Measurements from ENCODE around the gene RTN4RL1.

The RTN4RL1 gene

DNA sequence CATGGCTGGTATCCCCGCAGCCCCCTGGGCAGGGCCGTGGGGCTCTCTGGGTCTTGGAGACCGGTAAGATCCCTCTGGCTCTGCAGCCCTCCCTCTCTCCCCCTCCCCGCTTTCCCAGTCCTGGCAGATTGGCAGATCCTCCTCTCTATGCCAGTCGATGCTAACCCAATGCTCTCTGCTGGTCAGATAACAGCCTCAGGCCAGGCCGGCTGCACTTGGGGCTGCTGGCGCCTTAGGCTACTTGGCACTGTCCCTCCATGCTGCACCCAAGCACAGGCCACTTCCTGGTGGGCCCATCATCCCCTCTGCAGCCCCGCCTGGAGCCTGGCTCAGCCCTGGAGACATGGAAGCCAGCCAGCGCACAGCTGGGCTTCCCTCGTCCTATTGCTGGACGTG lies 81.7 kb downstream of the RTN4RL1 start:
- DNase-seq = no peak

DNA sequence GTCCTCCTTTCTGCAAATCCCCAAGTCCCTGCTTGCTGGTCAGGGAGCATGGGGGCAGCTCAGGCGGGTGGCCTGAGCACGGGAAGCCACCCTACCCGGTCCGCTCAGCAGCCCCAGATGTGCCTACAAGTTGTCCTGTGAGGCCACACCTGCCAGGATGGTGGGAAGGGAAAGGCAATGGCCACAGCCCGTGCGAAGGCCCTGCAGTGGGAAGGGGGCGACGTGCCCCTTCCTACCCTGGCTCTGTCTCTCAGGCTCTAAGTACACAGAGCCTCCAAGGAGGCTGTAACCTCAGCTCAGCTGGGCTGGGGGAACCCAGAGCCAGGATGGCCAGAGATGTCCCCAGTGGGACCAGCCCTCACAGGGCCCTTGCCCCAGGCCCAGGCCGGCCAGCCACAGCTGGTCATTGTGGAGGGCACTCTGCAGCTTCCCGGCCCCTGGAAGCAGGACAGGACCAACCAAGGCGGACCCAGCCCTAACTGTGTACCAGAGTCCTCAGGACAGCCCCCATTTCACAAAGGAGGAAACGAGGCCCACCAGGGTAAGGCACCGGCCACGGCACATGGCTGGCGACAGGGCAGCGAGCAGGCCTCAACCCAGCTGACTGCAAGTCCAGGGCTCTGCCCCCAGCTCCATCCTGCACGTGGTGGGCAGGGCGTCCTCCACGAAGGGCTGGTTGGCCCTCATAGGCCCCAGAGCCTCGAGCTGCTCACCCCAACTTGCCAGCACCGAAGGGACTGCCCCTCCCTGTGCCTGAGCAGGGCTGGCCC lies 82.3 kb downstream of the RTN4RL1 start:
- no peak for DNase-seq

DNA sequence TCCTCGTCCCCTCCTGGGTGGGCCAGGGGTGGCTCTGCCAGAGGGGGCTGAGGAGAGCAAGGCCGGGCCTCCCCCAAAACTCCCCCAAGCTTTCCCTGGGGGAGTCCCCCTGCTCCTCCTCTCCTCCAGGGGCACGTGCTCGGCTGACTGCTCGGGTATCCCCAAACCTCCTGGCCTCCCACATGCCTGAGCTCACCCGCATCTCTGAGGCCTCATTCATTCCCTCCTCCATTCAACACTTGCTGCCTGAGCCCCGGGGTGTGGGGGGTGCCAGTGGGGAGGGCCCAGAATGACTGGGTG lies 83.1 kb downstream of the RTN4RL1 start:
- DNase-seq = no peak

DNA sequence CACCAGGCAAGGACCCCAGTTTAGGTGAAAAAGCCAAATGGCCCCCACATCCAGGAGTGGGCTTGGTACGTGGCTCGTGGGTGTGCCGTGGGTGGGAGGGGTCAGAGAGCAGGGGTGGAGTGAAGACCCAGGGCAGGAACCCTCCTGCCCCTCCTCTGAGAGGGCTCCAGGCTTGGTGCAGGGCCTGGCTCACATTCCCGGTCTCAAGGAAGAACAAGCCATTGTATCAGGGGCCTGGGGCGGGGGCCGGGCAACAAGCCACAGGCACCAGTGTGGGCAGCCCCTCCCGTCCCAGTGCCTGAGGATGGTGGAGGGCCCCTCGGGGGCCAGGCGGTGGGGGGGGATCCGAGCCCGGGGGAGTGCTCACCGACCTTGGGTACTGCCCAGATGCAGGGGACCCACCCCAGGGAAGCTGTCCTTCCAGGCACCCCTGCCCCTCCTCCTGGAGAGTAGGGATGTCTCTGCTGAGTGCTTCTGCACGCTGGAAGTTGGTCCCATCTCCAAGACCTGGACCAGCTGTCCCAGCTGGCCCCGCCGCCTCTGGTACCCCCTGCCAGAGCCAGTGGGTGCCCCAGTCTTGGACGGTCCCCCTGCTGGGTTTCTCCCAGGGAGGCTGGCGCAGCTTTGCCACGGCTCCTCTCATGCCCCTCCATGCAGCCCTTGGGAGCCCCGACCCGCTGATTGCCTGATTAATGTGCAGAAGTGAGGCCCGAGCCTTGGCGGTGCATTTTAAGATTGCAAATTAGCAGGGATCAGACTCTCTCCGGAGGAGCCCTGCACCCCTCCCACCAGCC lies 83.7 kb downstream of the RTN4RL1 start:
- DNase-seq = no peak

DNA sequence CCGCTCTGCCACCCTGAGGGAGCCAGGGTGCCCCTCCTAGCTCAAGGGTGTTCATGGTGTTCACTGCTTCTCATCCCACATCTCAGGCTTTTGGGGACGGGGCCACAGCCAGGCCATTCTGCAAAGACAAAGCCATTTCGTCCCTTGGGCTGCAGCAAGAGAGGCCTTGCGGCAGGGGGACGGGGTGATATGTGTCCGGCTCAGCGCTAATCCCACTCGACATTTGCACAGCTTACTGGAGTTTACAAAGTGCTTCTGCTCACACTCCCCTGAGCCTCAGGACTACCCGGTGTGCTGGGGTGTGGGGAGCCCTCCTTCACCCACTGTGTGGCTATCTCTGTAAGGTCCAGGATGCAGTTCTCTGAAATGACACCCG lies 84.3 kb downstream of the RTN4RL1 start:
- DNase-seq = no peak

DNA sequence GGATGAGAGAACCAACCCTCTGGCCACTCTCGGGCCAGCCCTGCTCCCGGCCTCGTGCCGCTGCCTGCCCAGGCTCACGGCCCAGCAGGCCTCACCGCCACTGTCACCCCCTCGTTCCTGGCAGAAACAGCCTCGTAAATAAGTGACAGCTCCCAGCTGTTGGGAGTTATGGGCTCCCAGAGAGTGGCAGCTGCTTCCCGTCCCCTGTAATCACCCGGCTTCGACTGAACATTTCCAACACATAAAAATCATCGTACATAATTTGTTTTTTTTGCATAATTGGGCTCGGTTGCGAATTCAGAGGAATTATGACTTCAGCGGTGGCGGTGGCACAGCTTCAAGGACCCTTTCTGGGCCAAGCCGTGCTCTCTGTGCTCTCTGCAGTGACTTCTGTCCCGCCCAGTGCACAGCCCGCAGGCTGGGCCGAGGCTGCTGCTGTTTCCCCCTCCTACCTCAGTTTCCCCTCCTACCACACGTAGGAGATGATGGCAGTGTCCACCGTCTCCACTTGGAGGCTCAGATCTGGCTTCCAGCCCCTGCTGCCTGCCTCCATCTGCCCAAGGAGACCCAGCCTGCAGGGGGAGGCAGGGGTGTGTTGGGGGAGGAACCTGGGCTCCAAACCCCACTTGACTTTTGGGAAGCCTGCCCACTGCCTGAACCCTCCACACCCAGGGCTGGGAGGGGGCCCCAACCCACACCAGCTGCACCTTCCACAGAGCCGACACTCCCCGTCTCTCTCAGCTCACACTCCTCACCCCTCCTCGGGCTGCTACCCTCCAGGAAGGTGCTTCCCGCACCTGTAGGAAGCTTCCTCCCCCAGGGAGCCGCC lies 84.9 kb downstream of the RTN4RL1 start:
- no peak for DNase-seq

DNA sequence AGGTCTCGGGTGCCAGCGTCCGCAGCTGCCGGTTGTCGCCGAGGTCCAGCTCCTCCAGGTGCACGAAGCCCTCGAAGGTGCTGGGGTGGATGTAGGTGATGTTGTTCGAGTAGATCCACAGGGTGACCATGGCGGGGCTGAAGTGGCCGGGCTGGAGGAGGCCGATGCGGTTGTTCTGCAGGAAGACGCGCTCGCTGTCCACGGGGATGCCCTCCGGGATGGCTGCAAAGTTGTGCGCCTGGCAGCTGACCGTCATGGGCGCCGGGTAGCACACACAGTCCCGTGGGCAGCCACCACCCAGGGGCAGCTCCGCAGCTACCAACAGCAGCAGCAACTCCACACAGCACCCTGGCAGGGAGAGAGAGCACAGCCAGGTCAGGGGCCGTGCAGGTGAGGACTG lies 87.7 kb downstream of the RTN4RL1 start:
- DNase-seq = no peak

DNA sequence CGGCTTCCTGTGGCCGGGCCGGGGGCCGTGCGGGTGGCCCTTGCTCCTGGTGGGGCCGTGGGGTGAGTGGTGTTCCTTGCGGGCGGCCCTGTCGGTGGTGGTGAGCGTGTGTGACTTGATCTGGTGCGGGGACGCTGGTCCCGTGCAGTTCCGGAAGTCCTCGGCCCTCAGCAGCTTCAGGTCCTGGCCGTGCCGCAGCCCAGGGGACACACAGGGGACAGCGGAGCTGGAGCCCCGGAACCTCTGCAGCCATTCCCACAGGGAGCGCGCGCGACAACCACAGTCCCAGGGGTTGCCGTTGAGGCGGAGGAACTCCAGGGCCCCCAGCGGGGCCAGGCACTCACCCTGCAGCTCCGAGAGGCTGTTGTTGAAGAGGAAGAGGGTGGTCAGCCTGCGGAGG lies 88.4 kb downstream of the RTN4RL1 start:
- no peak for DNase-seq

DNA sequence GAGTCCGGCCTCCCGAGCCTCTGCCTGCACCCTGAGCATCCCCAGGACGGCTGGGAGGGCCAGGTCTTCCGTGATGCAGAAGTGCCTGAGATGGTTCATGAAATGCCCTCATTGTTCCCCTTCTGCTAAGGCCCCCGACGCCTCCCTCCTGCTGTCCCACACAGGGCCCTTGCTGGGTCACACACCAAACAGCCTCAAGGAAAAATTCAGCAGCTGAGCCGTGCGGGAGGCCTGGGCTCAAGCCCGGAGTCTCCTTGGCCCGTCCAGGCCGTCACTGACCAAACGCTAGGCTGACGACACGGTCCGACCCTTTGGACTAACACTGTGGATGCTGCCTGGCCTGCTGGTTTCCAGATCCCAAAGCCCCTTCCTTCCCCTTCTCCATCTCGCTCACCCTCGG lies 90.2 kb downstream of the RTN4RL1 start:
- no peak for DNase-seq

DNA sequence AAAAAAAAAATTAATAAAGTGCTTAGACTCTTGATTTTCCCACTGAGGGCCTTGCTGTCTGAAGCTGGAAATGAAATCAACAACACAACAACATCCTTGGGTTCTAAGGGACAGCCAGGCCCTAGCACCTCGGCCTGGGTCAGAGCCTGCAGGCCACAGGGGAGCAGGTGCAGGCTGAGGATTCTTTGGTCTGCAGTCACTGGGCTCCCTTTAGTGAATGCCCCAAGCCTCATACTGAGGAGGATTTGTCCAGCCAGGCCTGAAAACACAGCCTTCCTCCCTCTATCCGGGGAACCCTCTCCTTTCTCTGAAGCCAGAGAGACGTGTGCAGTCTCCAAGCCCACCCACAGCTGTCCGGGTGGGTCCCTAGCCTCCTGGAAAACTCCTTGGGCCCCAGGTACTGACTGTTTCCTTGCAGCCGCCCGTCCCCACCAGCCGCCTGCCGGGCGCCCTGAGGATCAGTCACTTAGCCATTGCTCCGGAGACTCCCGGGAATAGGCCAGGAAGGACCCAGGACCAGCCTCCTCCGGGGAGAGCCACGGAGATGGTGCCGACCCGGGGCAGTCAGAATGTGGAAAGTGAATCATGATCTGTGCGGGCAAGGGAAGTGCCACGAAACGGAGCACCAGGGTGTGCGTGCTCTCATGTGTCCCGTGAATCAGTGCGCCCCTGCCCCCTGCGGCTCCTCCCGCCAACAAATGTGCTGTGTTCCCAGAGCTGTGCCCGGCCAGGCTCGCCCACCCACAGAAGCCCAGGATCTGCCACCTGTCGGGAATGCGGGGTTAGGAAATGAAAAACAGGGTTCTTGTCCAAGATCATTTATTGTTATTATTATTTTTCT lies 91.0 kb downstream of the RTN4RL1 start:
- DNase-seq = no peak

DNA sequence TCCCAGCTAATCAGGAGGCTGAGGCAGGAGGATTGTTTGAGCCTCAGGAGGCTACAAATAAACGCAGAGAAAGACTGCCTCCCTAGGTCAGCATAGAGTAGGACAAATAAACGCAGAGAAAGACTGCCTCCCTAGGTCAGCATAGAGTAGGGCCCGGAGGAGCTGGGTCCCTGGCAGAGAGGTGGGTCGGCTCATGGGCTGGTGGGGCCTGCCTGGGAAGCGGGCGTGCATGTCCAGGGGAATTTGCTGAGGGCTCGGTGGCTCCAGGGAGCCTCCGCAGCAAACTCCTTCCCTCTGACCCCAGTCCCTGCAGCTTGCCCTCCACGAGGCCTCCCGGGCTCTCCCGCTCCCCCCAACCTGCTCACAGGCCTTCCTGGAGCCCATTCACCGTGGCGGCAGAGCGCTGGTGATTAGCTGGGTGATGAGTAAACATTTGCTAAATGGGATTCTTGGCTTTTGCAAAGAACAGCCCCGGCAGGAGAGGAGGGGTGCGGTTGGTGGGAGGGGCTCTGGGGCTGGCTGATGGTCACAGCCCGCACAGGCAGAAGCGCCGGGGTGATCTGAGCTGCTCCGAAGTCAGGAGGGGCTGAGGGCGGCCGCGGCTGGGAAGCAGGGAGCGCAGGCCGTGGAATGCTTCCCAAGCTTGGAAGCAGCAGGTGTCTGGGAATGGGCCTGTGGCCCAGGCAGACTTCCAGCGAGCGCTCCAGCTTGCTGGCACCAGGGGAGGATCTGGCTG lies 93.1 kb downstream of the RTN4RL1 start:
- no peak for DNase-seq

DNA sequence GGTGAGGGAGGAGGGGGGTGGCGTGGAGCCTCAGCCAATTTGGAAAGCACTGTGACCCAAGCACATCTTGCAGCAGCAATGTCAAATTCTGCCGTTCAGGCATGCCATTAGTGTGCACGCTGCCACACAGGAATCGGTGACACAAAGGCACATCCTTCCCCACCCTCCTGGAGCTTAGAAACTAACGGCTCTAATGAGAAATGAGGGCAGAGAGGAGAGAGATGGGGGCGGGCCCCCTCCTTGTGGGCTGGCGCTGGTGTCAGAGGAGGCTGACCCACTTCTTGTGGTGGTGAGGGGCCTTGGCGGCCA lies 94.8 kb downstream of the RTN4RL1 start:
- DNase-seq = no peak

DNA sequence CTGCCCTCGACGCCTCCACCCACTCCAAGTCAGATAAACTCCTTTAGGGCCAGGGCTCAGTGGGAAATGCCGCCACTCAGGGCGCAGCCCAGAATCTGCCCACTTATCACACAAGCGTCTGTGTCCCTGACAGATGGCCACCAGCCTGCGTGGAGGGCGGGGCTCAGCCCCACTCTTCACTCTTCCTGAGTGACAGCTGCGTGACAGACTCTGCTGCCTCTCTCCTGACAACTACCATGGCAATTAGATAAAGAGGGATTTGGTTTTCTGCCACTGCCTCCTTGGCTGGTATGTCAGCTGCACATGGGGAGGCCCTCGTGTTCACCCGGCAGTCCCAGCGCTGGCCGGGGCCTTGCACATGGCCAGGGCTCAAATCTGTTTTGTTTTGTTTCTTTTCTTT lies 96.2 kb downstream of the RTN4RL1 start:
- DNase-seq = no peak

DNA sequence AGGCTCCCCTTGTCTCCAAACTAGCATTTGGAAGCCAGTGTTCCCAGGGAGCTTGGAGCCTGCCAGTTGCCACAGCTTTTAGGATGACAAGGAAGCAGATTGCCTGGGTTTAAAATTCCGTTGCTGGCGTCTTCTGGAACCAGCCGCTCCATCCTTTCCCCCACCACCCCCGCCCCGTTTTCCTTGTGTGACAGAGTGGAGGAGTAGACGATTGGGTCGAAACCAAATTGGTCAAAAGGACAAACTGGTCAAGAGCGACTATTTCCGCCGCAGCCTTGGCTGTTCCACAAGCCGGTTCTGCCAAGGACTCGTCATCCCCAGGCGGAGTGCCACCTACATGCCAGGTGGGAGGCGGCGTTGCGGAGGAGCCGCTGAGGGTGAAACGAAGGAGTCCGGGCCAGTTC lies 104.2 kb downstream of the RTN4RL1 start:
- DNase-seq = no peak

DNA sequence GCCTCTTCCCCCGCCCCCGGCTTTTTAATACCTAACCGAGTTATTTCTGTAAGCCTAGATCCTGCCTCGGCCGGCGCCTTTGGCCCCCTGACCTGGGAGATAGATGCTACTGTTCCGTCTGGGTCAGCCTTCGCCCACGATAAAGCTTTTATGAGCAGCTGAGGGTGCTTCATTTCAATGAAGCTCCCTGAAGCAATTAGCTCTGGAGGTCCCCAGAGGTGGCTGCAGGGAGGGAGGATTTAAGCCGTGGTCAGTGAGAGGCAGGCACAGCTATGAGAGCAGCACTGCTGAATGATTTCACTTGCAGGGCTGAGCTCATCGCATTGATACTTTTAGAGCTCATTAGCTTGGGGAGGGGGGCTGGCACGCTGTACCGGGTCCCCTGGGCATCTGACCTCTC lies 105.9 kb downstream of the RTN4RL1 start:
- DNase-seq = no peak

DNA sequence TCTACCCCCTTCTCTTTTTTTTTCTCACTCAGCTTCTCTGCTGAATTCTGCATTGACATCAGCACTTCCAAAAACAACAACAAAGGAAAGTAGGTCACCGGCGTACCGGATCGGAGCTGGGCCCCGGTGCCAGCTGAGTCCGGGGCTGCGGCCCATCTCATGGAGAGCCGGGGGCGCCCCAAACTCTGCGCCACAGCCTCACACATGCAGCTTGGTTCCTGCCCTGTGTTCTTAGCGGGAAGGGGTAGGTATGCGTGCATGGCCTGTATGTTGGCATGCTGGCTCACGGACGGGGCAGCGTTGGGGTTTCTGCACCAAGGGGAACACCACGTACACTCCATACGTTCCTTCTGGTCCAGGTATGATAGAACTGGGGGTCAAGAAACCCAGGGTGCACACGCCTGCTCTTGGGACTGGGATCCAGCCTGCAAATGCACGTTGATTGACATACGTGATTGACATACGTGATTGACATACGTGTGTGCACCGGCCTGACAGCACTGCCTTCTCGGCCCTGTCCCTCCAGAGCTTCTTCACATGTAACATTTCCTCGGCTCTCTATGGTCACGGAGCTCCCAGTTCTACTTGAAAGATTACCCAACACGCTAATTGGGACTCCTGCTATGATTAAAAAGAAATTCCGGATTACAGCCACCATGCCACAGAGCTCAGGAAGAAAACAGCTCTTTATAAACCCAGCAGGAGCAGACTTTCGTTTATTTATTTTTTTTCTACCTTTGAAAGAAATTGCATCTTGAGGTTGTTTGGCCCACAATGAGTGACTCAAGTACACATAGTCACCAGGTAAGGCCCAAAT lies 106.6 kb downstream of the RTN4RL1 start:
- no peak for DNase-seq

DNA sequence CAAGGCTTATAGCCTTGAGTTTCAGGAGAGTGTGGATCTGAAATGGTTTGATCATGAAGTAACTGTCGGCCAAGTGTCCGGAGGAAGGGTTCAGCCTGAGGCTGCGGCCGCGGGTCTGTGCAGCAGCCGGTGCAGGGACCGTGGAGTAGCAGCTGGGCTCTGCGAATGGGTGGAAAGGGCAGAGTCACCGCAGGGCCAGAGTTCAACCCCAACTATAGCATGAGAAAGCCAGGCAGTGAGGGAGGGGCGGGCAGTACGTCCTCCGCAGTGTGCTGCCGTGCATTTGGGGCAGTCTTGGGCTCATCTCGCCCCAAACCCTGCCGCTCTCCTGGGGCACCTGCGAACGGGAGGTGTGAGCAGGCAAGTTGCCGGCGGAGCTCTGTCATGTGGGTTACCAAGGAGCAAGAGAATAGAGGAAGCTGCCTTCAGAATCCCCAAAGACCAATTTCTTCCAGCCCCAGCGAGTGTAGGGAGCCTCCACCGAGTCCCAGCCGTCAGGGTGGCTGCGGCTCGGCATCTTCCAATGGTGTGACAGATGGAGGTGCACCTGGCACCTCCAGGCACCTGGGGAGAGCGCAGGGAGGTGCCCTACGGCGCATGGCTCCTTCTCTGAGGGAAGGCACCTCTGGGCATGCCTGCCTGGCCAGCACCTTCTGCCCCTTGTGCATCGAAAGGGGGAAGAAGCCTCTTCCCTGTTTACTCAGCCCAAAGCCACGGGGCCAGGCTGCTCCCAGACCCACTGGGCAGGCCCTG lies 108.0 kb downstream of the RTN4RL1 start:
- DNase-seq = no peak

DNA sequence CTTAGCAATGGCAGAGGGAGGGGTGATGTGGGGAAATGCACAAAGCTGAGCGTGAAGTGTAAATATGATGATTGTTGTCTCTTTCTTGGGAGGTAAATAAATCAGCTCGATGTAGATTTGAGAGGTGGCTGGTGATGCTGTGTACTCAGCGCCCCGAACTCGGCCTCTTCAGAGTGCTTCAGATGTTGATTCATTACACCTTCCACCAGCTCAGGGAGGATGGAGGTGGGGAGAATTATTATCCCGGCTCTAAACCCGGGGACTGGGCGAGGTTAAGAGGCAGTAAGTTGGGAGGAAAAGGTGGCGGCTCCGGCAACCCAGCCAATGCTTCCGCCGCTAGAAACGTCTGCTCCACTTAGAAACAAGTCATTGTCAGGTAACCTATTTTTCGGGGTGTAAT lies 108.8 kb downstream of the RTN4RL1 start:
- no peak for DNase-seq

DNA sequence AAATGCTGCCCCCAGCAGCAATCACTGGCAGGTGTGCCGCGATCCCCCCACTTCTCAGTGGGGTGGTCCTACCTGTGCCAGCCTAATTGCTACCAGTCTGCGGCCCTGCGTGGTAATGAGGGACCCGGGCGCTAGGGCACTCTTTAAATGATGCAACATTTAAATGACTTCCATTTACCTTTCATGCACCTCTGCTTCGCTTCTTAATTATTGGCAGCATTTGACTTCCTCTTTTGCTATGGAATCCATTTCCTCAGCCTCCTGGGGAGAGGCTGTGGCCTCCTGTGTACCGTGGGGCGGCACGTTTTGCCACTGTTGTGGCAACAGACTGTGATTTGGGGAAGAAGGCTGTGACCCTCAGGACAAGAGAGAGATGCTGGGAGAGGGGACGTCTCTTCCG lies 109.2 kb downstream of the RTN4RL1 start:
- no peak for DNase-seq

DNA sequence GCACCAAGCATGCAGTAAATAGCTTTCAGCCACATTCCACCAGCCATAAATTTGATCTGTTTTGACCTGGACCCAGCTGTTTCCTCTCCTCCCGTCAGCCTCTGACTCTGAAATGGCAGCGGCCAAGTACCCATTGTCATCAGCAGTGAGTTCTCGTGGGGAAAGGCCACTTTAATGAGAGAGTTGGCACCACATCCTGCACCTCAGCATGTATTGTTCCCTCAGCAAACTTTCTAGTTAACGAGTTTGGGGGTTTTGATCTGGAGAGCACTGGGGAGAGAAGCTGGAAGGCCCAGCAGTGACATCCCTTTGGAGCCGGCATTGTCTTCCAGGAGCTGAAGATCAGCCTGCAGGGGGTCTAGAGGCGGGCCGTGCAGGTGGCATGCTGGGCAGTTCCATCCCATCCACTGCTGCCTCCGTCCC lies 110.5 kb downstream of the RTN4RL1 start:
- DNase-seq = no peak

DNA sequence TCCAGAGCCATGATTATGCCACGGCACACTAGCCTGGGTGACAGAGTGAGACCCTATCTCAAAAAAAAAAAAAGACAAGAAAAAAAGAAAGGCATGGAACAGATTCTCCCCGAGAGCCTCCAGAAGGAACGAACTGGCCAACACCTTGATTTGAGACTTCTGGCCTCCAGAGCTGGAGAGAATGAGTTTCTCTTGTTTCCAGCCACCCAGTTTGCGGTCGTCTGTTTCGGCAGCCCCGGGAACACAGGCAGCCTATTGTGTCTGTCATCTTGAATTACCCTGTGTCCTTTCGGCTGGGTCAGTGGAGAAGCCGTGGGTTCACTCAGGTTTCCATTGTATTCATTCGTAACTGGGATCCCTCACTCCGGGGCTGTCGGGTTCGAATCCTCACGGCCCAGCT lies 111.4 kb downstream of the RTN4RL1 start:
- DNase-seq = no peak
